Glutamatergic neuron (in vitro differentiated cells): ENCODE data around the gene GSDMA. TPM values are rescaled to one million over a fixed set of nuclear protein-coding genes. Genes with fewer than 3 reads are reported as not detected.

Source experiments
- DNase-seq: peaks from one replicate; pipeline ENCODE4 v3.0.0; 2022
- H3K27ac Mint-ChIP-seq: one replicate; pipeline ENCODE4 v1.8.0; 2020; ENCODE audit warnings: mild to moderate bottlenecking, mixed read lengths, inconsistent platforms; ENCODE audit not compliant: unreplicated experiment
- H3K27me3 Mint-ChIP-seq: one replicate; pipeline ENCODE4 v1.8.0; 2020; ENCODE audit warnings: mild to moderate bottlenecking, moderate library complexity, mixed read lengths, inconsistent platforms; ENCODE audit not compliant: unreplicated experiment
- H3K36me3 Mint-ChIP-seq: one replicate; pipeline ENCODE4 v1.8.0; 2020; ENCODE audit warnings: mild to moderate bottlenecking, mixed read lengths, inconsistent platforms; ENCODE audit not compliant: unreplicated experiment
- H3K4me1 Mint-ChIP-seq: one replicate; pipeline ENCODE4 v1.8.0; 2020; ENCODE audit warnings: mild to moderate bottlenecking, low read depth, mixed read lengths, inconsistent platforms; ENCODE audit not compliant: unreplicated experiment
- H3K4me3 Mint-ChIP-seq: one replicate; pipeline ENCODE4 v1.8.0; 2020; ENCODE audit warnings: mild to moderate bottlenecking, mixed read lengths, inconsistent platforms; ENCODE audit not compliant: unreplicated experiment
- H3K9me3 Mint-ChIP-seq: one replicate; pipeline ENCODE4 v1.8.0; 2020; ENCODE audit warnings: mild to moderate bottlenecking, moderate library complexity, mixed read lengths, inconsistent platforms; ENCODE audit not compliant: unreplicated experiment
- total RNA-seq: library from RNA; stranded (reverse); fragmentation: NEBNext Ultra II Directional; extraction: Animal tissue kit (Norgen Biotek cat#: 25700); gene quantifications from one replicate; pipeline ENCODE4 v1.2.1, GENCODE V29; 2021; ENCODE audit not compliant: unreplicated experiment
- TF ChIP-seq, protein P1 (sequence below): fragments of 200-600 bp; sonication (generic); IDR thresholded peaks from one replicate; pipeline ENCODE4 v1.5.0; 2021; ENCODE audit not compliant: partially characterized antibody, unreplicated experiment

Gene GSDMA
- total RNA-seq, 1 donor from 2014 or later, result not detected

DNA sequence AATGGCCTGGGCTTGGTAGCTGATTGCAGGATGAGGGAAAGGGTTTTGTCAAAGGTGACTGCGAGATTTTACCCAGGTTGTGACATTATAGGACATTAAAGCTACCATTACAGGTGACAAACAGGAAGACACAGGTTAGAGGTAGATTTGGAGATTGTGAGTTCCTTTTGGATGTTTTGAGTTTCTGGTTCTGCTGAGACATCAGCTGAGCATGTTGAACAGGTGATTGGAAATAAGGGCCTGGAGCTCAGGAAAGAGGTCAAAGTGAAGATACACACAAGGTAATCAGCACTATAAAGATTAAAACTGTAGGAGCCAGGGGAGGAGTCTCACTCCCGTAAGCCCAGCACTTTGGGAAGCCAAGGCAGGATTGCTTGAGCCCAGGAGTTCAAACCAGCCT, 6.0 kb downstream of the GSDMA start:
- no peaks in the 10 kb centered on the region for H3K36me3 Mint-ChIP-seq
- H3K27me3 Mint-ChIP-seq, result peaks cover 10% of the 10 kb centered on the region
- no peak overlapping the region for H3K4me3 Mint-ChIP-seq
- H3K4me1 Mint-ChIP-seq, result no peaks in the 10 kb centered on the region
- no peak for DNase-seq
- peaks cover 3% of the 10 kb centered on the region for H3K9me3 Mint-ChIP-seq
- no peak overlapping the region for H3K27ac Mint-ChIP-seq
- TF ChIP-seq, protein P1, sequence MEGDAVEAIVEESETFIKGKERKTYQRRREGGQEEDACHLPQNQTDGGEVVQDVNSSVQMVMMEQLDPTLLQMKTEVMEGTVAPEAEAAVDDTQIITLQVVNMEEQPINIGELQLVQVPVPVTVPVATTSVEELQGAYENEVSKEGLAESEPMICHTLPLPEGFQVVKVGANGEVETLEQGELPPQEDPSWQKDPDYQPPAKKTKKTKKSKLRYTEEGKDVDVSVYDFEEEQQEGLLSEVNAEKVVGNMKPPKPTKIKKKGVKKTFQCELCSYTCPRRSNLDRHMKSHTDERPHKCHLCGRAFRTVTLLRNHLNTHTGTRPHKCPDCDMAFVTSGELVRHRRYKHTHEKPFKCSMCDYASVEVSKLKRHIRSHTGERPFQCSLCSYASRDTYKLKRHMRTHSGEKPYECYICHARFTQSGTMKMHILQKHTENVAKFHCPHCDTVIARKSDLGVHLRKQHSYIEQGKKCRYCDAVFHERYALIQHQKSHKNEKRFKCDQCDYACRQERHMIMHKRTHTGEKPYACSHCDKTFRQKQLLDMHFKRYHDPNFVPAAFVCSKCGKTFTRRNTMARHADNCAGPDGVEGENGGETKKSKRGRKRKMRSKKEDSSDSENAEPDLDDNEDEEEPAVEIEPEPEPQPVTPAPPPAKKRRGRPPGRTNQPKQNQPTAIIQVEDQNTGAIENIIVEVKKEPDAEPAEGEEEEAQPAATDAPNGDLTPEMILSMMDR, result no peak

DNA sequence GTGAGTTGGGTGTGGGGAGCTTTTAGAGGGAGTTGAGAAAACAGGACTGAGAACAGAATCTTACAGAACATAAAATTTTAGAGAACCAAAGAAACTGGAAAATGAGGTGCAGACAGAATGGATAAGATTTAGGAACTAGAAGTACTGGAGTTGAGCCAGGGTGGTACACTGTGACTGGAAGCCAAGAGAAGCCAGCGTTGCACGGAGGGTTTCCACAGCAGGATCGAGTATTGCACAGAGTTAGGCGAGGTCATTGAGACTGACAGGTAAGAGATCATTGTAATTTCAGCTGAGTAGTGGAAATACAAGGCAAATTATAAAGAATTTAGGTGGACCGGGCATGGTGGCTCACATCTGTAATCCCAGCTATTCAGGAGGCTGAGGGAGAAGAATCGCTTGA, 6.6 kb downstream of the GSDMA start:
- H3K9me3 Mint-ChIP-seq, result no peaks in the 10 kb centered on the region
- TF ChIP-seq, protein P1, result no peak
- no peaks in the 10 kb centered on the region for H3K36me3 Mint-ChIP-seq
- H3K4me1 Mint-ChIP-seq, result no peaks in the 10 kb centered on the region
- H3K27me3 Mint-ChIP-seq, result peaks cover 10% of the 10 kb centered on the region
- no peak overlapping the region for H3K4me3 Mint-ChIP-seq
- H3K27ac Mint-ChIP-seq, result no peak overlapping the region
- DNase-seq, result no peak

DNA sequence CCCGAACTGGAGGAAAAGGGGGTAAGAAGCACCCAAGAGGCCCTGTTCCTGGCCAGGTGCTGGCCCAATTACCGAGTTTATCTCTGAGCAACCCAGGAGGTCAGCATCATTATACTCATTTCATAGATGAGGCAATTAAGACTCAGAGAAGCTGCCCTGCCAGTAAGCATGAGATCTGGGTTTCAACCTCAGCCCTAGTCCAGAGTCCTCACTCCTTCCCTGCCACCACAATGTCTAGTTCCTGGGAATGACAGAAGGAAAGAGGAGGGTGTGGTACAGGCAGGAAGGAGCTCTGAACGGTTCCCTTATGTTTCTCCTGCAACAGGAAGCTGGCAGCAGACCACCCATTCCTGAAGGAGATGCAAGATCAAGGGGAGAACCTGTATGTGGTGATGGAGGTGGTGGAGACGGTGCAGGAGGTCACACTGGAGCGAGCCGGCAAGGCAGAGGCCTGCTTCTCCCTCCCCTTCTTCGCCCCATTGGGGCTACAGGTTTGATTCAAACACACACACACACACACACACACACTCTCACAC, 7.4 kb downstream of the GSDMA start:
- Mint-ChIP-seq H3K36me3 (no peaks in the 10 kb centered on the region), H3K27ac (no peak overlapping the region), H3K27me3 (peaks cover 10% of the 10 kb centered on the region), H3K9me3 (no peaks in the 10 kb centered on the region), H3K4me3 (no peak overlapping the region), H3K4me1 (no peaks in the 10 kb centered on the region)
- TF ChIP-seq, protein P1, result no peak
- no peak for DNase-seq

DNA sequence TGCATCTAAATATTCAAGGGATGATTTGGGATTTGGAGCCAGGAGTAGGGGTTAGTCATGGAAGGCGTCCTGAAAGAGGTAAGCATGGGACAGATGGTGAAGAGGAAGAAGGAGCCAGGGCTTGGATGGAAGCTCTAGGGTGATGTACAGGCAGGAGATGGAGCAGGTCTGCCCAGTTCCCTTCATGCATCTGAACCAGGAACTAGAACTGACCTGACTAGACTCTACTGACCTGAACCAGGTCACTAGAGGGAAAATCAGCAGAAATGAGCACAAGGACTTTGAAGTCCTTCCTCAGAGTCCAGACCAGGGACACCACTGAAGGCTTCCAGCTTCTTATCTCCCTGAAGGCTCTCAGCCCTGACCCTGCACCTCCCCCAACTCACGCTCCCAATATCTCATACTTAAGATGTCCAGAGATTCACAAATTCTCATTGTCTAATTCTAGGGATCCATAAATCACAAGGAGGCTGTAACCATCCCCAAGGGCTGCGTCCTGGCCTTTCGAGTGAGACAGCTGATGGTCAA, 8.3 kb downstream of the GSDMA start:
- Mint-ChIP-seq H3K27me3 (peaks cover 10% of the 10 kb centered on the region), H3K9me3 (no peaks in the 10 kb centered on the region), H3K4me1 (peaks cover 4% of the 10 kb centered on the region), H3K36me3 (no peaks in the 10 kb centered on the region), H3K4me3 (no peak overlapping the region), H3K27ac (no peak overlapping the region)
- DNase-seq, result no peak
- TF ChIP-seq, protein P1, result no peak

DNA sequence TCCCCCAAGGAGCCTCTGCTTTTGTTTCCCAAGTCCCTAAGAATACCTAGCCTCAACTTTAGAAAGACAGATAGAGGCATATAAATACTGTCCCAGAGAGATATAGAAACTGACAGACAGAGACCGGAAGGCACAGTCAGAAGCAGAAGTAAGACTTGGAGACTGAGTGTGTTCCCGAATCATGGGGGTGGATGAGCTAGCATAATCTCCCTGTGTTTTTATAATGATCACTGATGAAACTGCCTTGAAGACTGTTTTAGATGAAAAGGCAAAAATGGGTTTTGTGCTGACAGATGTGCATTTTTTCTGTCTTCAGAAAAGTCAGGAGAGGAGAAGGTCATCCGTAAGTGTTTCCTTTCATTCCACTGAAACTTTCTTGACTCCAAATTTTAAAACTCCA, 9.5 kb downstream of the GSDMA start:
- Mint-ChIP-seq H3K27ac (no peak overlapping the region), H3K27me3 (peaks cover 10% of the 10 kb centered on the region), H3K36me3 (no peaks in the 10 kb centered on the region), H3K4me1 (peaks cover 4% of the 10 kb centered on the region), H3K4me3 (no peak overlapping the region), H3K9me3 (no peaks in the 10 kb centered on the region)
- DNase-seq, result no peak
- TF ChIP-seq, protein P1, result no peak
